Right kidney (tissue), 1 donor: ENCODE measurements around the gene PPP1R37.
"Not testable (repeated sequence)": the region's sequence is repeated elsewhere in the genome, so short reads cannot be mapped to it uniquely, and the experiment has no call there.

Experiments used
- DNase-seq: peaks from one replicate; pipeline ENCODE4 v3.0.0-alpha.2; 2016

The PPP1R37 gene

DNA sequence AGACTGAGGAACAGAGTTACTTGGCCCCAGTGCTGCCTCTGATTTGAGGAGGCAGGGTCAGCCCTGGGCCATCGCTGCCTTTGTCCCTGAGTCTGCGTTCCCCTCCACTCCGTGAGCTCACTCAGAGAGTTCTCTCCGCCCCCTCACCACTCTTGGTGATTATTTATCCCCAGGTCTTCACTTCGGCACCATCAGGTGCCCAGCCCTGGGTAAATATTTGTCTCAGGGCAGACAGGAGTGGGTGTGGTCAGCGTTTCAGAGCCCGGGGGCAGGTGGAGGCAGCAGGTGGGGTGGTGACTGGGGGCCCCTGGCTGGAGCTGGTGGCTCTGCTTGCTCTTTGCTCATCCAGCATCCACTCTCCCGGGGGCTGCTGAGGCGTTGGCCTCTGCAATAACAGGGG, 20.6 kb downstream of the PPP1R37 start:
- DNase-seq, result no peak

DNA sequence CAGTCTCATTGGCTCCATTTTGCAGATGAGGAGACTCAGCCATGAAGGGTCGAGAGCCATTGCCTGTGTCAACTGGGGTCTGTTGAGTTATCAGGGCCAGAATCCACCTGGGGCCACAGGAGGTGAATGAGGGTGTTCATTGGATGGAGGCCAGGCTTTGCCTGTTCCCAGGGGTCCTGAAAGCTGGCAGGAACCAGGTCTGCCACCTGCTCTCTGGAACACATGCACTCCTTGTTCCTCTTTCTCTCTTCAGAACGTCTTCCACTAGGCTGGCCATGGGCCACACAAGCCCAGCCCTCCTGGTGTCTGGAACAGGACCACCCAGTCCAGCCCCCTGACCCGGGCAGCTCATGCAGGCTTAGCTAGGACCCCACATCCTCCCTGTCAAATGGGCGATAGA, 21.1 kb downstream of the PPP1R37 start:
- DNase-seq, result no peak

DNA sequence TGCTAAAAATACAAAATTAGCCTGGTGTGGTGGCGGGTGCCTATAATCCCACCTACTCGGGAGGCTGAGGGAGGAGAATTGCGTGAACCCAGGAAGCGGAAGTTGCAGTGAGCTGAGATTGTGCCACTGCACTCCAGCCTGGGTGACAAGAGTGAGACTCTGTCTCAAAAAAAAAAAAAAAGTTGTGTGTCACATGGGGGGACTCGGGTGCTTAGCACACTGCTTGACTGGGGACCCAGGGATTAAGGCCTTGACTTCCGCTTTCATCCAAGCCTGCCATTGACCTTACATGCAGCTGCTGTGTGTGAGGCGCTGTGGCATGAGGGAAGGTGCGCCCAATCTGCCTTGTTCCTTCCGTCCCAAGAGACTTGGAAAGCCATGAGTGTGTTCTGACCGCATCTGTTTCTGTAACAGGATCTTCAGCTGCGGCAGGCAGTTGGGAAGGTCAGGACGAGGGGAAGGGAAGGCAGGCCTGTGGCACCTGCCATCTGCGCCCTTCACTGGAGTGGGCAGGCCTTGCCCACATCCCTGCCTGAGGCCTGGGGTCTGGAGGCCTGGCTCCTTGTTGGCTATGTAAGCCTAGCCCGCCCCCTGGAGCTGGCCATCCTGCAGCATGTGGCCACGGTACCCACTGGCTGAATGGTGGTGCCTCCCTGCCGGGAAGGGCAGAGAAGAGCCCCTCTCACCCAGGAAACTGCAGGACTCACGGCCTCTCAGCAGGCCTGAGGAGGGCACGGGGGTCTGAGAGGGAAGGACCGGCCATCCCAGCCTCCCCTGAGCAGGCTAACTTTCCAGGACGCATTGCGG, 23.0 kb downstream of the PPP1R37 start:
- DNase-seq, result no peak

DNA sequence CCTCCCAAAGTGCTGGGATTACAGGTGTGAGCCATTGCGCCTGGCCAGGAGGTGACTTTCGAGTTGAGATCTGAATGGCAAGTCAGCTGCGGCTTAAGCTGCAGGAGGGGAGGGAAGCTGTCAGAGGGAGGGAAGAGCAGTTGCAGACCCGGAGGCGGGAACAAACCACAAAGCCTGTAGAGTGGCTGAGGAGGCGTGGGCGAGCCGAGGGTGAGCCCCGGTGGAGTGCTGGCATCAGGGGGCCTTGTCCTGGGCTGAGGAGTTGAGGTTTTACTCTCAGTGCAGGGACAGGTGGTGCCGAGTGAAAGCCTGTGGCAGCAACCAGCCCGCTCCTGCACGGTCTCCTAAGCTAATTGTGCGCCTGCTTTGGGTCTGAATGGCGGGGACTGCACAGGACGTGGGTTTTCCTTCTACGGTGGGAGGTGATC, 24.2 kb downstream of the PPP1R37 start:
- no peak for DNase-seq

DNA sequence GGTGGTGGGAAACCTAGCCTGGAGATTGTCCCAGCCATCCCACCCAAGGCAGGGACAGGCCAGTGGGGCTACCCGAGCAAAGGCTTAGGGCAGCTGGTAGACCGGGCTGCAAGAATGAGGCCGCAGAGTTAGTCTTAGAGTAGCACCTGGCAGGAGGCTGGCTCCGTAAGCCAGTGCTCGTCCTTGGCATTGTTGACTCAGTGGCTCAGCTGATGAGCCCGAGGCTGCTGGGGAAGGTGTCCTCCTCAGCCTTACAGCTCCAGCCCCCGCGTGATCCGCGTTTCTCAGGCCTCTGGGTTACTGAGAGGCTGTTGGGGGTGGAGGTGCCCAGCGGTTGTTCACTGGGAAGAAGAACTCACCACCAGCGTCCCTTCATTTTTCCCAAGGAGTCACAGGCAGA, 24.7 kb downstream of the PPP1R37 start:
- no peak for DNase-seq

DNA sequence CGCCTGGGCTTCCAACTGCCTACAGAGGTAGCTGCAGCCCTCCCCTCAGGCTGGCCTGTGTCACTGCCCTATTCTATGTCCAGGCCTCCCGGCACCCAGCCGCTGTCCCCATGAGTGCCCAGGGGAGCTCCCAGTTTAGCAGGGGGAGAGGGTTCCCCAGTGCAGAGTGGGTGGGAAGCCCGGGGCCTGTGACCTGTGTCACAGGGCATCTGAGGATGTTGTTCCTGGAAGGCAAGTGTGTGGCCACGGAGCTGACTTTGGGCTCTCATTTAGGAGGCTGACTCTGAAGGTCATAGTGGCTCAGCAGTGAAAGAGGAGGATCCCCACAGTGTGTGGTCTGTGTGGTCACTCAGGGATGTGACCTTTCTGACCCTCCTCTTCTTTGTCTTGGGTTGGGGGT, 25.1 kb downstream of the PPP1R37 start:
- no peak for DNase-seq

DNA sequence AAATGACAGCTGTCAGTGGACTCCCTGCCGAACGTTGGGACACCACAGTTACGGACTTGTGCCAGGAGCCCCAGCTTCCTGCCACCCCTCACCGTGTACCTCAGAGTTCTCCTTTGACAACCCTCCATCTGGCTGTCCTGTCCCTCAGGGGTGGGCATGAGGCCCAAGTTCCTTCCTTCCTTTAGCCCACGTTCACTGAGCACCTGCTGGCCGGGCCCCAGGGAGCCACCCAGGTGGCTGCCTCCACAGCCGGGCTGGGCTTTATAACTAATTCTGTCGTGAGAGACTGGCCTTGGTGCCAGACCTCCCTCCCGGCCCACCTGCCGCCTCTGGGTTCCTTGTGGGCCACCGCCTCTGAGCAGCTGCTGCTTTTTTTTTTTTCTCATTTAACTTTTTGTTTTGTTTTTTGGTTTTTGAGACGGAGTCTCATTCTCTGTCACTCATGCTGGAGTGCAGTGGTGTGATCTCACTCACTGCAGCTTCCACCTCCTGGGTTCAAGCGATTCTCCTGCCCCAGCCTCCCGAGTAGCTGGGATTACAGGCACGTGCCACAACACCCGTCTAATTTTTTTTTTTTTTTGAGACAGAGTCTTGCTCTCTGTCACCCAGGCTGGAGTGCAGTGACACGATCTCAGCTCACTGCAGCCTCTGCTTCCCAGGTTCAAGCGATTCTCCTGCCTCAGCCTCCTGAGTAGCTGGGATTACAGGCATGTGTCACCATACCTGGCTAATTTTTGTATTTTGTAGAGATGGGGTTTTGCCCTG, 25.8 kb downstream of the PPP1R37 start:
- not testable (repeated sequence) for DNase-seq

DNA sequence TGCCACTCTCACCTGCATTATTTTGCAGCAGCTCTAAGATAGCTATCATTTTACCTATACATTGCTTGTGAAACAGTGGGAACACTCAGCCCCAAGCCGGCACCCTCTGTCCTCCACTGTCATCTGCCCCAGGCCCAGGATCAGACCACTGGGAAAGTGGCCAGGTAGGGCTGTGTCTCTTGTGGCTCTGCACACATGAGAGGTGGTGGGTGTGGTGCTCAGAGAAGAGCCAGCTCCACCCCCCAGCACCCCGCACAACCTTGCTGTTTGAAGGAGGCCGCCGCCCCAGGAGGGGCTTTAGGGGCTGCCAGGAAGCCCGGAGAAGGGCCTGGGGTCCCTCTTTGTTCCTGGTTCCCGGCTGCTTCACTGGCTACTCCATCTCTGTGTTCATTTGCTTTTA, 26.6 kb downstream of the PPP1R37 start:
- DNase-seq, result no peak

DNA sequence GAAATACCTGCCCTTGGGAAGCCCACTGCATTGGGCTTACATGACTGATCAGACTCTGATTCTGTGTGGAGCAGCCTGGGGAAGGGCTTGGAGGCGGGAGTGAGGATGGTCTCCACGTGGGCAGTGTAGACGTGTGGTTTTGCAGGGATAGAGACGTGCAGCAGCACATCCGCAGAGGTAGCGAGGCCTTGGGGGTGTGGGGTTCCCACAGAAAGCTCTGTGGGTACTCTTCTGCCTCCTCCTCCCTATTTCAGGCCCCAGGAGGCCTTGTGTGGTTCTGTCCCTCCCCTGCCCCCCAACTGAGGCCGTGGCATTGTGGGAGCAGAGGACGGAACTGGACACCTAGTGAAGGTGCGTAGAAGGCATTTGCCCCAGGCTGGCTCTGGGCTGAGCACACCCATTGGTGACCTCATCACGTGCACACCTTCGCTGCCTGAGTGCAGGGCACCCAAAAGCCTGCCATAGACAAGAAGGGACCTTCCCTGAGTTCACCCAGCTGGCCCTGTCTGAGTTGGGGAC, 28.9 kb downstream of the PPP1R37 start:
- no peak for DNase-seq

DNA sequence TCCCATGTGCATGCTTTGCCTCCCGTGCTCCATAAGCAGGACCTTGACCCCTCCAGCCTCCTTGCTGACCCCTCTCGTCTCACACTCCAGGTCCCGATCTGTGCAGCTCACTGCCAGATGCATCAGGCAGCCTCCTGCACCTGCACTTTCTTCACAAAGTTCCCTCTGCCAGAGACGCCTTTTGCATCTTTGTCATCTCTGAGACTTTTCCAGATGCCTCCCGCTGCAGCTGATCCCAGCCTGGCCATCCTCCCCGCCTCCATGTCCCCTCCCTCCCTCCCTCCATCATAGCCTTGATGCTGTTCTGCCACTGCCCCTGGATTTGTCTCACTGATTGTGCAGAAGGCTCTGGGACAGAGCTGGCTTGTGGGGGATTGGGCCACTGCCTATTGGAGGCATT, 29.9 kb downstream of the PPP1R37 start:
- no peak for DNase-seq

DNA sequence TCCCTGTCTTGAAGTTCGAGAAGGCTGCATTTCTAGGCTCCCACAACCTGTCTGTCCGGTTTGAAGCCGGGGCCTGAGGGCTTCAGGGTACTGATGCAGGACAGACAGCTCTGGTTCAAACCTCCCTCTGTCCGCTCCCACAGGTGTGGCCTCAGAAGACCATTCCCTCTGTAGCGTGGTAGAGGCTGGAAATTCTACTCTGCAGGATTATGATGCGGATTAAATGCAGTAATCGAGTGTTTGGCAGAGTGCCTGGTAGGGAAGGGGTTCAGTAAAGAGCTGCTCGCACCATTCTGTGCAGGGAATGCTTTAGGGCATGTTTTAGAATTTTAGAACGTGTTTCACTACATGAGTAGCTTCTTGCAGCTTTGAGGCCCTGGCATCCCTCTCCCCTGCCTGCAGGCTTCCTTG, 30.5 kb downstream of the PPP1R37 start:
- no peak for DNase-seq

DNA sequence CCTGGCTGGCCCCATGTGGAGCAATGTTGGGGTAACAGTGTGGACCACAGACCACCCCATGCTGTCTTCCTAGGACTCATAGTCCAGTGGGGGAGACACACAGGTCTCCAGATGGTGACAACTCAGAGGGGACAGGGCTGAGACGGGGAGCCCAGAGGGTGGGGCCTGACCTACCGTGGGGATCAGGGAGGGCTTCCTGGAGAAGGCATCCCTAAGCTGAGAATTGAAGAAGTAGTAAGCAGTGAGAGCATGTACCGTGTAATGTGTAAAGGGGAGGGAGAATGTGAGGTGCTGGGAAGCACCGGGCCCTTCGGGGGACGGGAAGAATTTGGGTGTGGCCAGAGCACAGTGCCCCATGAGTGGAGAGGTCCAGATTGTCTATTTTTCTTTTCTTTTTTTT, 31.0 kb downstream of the PPP1R37 start:
- DNase-seq, result no peak

DNA sequence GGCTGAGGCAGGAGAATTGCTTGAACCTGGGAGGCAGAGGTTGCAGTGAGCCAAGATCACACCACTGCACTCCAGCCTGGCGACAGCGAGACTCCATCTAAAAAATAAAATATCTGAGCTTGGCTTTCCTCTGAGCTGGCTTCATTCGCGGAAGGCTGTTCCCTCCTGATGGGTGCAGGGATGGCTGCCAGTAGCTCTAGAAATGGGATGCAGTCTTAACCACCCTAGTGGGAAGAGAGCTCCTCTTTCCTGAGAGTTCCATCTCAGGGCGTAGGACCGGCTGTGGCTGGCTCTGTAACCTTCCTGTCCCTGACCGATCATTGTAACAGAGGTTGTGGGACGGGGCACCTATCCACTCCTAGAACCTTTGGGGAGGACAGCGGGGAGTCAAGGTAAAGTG, 32.4 kb downstream of the PPP1R37 start:
- no peak for DNase-seq

DNA sequence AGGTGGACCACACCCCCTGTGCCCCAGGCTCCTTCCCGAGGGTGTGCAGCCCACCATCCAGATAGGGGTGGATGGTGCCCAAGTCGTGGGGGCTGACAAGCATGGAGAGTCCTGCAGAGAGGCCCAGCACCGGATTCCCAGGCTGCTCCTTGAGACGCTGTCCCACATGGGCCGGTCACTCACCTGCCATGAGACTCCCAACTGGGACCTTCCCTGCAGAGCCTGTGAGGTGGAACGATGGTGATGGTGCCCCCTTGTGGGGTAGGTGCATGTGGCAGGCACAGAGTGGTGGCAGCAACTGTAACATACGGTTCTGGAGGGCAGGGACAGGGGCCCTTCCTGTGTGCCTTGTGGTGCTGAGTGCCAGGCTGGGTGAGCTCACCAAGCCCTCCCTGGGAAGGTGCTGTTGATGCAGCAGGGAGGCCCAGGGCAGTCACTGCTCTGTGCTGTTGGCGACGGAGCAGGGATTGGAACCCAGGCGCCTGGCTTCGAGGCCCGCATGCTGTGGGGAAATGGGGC, 33.1 kb downstream of the PPP1R37 start:
- no peak for DNase-seq

DNA sequence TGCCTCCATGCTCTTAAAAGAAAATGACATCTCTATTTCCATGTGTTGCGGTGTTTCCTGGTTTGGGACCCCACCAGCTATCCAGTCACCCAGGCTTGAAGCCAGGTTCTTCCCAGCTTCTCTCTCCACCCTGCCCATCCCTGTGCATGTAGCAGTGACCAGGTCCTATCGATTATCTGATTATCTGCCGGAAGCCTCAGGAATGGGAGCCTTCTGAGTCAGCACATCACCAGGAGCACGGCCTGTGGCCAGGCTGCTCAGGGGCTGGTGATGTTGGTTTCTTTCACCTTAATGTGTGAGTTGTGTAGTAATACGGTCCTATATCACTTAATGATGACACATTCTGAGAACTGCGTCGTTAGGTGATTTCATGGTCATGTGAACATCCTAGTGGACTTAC, 33.7 kb downstream of the PPP1R37 start:
- DNase-seq, result no peak

DNA sequence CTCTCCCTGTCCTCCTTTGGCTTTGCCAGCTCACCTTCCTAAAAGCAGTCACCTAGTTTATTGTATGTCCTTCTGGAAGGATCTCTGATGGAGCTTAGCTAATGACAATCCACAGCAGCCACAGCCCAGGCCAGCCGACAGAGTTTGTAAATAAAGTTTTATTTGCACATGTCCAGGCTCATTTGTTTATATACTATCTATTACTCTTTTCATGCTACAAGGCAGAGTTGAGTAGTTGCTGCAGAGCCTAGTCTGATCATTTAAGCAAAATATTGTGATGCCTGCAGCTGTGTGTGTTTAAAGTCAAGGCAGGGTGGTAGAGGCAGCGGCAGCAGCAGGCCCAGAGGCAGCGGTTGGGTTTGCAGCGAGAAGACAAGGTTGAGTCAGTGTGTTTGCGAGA, 35.2 kb downstream of the PPP1R37 start:
- DNase-seq, result no peak

DNA sequence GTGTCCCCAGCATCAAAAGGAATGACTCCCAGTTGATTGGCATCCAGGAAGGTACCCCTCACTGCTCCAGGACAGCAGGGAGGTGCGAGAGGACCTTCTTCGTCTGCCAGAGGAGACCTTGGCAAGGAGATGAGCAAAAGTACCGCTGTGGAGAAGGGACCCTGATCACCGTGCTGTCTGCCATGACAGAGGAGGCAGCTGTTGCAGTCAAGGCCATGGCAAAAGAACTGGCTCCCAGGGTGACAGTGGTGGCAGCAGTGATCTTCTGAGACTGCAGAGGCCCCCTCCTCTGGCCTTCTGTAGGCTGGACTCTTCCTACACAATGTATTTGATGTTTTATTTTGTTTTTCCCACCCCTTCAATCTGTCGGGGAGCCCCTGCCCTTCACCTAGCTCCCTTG, 35.8 kb downstream of the PPP1R37 start:
- no peak for DNase-seq

DNA sequence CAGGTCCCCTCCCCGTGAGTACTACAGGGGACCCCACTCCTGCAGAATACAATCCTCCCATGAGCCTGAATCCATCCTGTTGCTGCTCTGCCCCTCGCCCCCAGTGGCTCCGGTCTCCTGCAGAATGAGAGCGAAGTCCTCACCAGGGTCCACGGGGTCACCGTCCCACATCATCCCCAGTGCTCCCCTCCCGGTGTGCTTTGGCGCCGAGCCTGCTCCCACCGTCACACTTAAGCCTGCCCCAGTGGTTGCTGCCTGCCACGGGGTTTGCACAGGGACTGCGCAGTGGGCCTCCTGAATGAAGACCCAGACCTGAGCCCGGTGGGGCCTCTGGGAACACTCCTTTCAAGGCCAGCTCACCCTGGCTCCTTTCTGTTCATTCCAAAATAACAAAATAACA, 37.3 kb downstream of the PPP1R37 start:
- no peak for DNase-seq

DNA sequence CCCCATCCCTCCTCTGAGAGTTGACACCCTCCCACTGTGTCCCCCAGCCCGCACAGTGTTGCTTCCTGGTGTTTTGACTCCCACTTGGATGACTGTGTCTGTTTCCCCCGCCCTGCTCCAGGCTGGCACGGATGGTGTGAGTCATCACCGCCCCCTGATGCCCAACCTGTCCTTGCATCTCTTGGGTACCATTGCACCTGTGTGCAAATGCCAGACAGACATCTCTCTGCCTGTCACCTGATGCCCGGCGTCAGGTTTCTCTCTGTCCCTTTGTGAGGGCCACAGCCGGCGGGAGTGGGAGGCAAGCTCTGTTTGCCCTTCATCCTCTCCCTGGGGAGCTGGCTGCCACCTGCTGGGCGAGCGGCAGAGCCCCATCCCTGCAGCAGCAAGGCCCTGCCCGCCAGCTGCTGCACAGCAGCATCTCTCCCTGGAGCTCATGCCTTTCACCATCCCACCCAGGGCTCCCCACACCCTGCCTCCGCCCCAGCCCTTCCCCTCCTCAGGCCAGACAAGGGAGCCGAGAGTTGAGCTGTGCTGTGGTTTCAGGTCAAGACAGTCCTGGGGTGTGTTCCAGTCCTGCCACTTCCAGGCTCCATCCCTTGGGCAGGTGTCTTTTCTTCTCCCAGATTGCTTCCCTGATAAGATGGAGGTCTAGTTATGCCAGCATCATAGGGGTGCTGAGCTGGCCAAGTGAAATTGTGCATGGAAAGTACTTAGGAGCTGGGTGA, 38.1 kb downstream of the PPP1R37 start:
- DNase-seq, result no peak

DNA sequence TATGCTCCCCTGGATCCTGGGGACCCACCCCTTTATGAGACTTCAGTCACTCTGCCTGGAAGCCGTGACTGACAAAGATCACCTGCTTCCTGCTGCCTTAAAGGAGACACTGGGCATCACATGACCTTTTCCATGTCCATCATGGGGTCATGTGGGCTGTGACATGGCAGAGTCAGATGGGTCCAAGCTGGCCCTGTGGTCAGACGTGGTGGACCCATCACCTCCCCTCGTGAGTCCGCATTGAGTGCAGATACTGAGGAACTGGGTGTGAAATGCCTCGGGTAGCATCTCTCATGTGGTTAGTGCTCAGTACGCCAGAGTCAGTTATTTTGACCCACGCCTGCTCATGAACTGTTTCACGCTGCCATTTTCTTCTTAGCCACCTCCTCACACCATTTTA, 40.7 kb downstream of the PPP1R37 start:
- DNase-seq, result no peak

DNA sequence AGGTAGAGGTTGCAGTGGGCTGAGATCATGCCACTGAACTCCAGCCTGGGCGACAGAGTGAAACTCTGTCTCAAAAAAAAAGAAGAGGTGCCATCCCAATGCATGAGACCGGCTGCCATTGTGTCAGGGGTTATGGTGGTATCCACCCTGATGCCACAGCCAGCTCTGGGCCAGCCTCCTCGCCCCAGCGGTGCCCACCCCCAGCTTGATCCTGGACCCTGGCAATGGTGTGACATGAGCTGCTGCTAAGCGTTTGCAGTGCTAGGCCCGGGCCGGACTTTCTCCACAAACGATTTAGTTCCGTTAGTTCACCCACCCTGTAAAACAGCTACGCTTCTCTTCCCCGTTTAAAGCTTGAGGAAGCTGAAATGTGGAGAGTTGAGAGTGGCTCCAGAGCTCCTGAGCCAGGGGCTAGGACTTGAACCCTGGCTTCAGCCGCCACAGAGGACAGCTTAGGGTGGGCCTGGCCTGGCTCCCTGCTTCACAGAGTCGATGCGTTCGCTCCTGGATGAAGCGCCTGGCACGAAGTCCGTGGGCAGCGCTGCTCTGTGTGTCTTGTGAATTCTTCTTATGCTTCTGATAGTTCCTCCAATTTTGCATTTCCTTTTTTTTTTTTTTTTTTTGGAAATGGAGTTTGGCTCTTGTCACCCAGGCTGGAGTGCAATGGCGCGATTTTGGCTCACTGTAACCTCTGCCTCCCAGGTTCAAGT, 42.4 kb downstream of the PPP1R37 start:
- DNase-seq, result no peak

DNA sequence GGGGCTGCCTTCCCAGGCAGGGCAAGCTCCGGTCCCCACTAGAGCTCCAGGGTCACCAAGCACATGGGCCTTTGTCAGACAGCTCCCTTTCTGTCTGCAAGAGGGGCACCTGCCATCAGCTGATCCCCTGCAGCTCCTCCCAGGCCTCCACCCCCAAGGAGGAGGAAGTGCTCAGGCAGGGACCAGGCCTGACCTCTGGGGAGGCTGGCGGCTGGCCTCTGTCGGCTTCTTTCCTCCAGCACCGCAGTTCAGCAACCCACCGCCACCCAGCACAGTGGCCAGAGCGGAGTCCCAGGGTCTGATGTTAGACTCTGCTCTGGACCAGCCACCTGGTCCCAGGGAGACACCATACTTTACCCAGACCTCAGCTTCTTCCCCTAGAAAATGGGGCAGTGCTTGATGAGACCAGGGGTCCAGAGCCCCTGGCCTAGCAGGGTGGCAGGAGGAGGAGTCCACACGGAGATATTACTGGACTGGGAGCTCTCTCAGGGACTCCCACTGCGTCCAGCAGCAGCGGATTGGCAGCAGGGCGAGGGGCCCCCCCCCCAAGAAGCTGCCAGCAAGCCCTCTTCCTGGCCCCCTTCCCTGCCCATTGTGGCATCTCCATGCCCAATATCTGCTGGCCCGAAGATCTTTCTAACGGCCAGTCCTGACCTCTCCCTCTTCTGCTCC, 43.7 kb downstream of the PPP1R37 start:
- no peak for DNase-seq
